Neuron (in vitro differentiated cells): ENCODE measurements around the gene GAS7.

Experiments used
- H2AFZ ChIP-seq: one replicate; pipeline ENCODE4 v1.6.1; 2013; ENCODE audit warnings: low read depth, mild to moderate bottlenecking, inconsistent platforms, low read length, moderate library complexity
- H3K27me3 ChIP-seq: one replicate; pipeline ENCODE4 v1.6.1; 2013; ENCODE audit warnings: low read length; ENCODE audit not compliant: insufficient read depth
- H3K36me3 ChIP-seq: one replicate; pipeline ENCODE4 v1.6.1; 2013; ENCODE audit warnings: low read length; ENCODE audit not compliant: insufficient read depth
- H3K4me1 ChIP-seq: one replicate; pipeline ENCODE4 v1.6.1; 2013; ENCODE audit warnings: low read length; ENCODE audit not compliant: insufficient read depth
- H3K4me3 ChIP-seq: 2 replicates; pipeline ENCODE4 v1.5.1; 2013; ENCODE audit warnings: mild to moderate bottlenecking, low read length, moderate library complexity
- H3K9me3 ChIP-seq: one replicate; pipeline ENCODE4 v1.6.1; 2013; ENCODE audit warnings: low read length

Gene GAS7

GRCh38 chr17:9900044-9900594 lies 298.3 kb downstream of the GAS7 start:
- H3K36me3 ChIP-seq: no peaks in the 10 kb centered on the region
- no peaks in the 10 kb centered on the region for H3K27me3 ChIP-seq
- no peaks in the 10 kb centered on the region for H3K9me3 ChIP-seq
- H2AFZ ChIP-seq: no peak overlapping the region
- H3K4me3 ChIP-seq: no peak overlapping the region
- peaks cover 8% of the 10 kb centered on the region for H3K4me1 ChIP-seq

DNA sequence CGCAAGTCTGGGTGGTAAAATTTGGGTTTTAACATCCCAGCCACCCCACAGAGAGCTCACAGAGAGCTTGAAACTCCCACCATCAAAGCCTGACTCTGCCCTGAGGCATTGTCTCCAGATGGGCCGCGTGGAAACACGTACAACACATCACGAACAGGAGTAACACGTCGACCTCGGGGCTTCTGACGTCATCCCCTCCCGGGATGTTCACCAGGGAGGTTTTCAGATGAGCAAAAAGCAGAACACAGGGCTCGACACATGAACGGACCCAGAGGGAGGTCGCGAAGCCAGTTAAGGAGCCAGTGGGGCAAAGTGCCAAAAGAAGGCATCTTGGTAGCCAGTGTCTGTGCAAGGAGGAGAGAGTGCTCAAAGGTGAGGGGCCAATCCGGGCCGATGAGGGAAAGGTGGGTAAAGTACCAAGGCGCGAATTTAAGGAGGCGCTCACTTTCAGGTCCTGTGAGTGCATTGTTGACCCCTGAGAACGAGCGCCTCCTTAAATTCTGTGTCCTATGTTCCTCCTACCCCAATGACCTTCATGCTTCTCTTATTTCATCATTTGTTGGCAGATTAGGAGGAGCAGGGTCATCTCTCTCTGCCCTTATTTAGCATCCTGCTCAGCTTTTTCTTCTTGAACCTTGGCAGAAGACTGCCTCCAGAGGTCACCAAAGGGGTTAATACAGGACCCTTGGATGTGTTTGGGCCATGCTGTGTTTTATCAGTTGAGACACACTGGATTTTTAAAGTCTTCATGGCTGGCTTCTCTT lies 298.9 kb downstream of the GAS7 start:
- Histone ChIP-seq H3K27me3 (no peaks in the 10 kb centered on the region), H3K4me1 (peaks cover 8% of the 10 kb centered on the region)

GRCh38 chr17:9898812-9899211 lies 299.6 kb downstream of the GAS7 start:
- Histone ChIP-seq H3K4me1 (peaks cover 8% of the 10 kb centered on the region), H3K4me3 (no peak overlapping the region), H2AFZ (no peak overlapping the region), H3K36me3 (no peaks in the 10 kb centered on the region), H3K9me3 (no peaks in the 10 kb centered on the region), H3K27me3 (no peaks in the 10 kb centered on the region)

More for the DNA sequence above, 298.9 kb downstream of the GAS7 start:
- Histone ChIP-seq H3K4me3 (no peak overlapping the region), H3K9me3 (no peaks in the 10 kb centered on the region), H2AFZ (no peak overlapping the region), H3K36me3 (no peaks in the 10 kb centered on the region)

GRCh38 chr17:9897372-9897968 lies 300.9 kb downstream of the GAS7 start:
- no peaks in the 10 kb centered on the region for H3K27me3 ChIP-seq
- H3K9me3 ChIP-seq: no peaks in the 10 kb centered on the region
- H2AFZ ChIP-seq: no peak overlapping the region
- H3K36me3 ChIP-seq: no peaks in the 10 kb centered on the region
- no peak overlapping the region for H3K4me3 ChIP-seq
- H3K4me1 ChIP-seq: peaks cover 8% of the 10 kb centered on the region

- Histone ChIP-seq H3K4me1 (peaks cover 8% of the 10 kb centered on the region), H3K27me3 (no peaks in the 10 kb centered on the region), H2AFZ (no peak overlapping the region), H3K9me3 (no peaks in the 10 kb centered on the region), H3K36me3 (no peaks in the 10 kb centered on the region), H3K4me3 (no peak overlapping the region)
Observed at GRCh38 chr17:9895923-9896322, 302.5 kb downstream of the GAS7 start.

GRCh38 chr17:9894231-9894630 lies 304.2 kb downstream of the GAS7 start:
- Histone ChIP-seq H3K4me1 (peaks cover 8% of the 10 kb centered on the region), H3K36me3 (no peaks in the 10 kb centered on the region), H3K9me3 (no peaks in the 10 kb centered on the region), H3K4me3 (no peak overlapping the region), H3K27me3 (no peaks in the 10 kb centered on the region), H2AFZ (no peak overlapping the region)

GRCh38 chr17:9893411-9894012 lies 304.9 kb downstream of the GAS7 start:
- no peaks in the 10 kb centered on the region for H3K9me3 ChIP-seq
- no peak overlapping the region for H3K4me3 ChIP-seq
- peaks cover 8% of the 10 kb centered on the region for H3K4me1 ChIP-seq
- no peaks in the 10 kb centered on the region for H3K27me3 ChIP-seq
- no peaks in the 10 kb centered on the region for H3K36me3 ChIP-seq
- no peak overlapping the region for H2AFZ ChIP-seq

- Histone ChIP-seq H3K9me3 (no peaks in the 10 kb centered on the region), H3K27me3 (no peaks in the 10 kb centered on the region), H2AFZ (no peak overlapping the region), H3K36me3 (no peaks in the 10 kb centered on the region), H3K4me3 (no peak overlapping the region), H3K4me1 (no peaks in the 10 kb centered on the region)
Observed at GRCh38 chr17:9890124-9890523, 308.3 kb downstream of the GAS7 start.

GRCh38 chr17:9887508-9887907 lies 310.9 kb downstream of the GAS7 start:
- H3K9me3 ChIP-seq: no peaks in the 10 kb centered on the region
- no peaks in the 10 kb centered on the region for H3K4me1 ChIP-seq
- no peak overlapping the region for H3K4me3 ChIP-seq
- H3K36me3 ChIP-seq: no peaks in the 10 kb centered on the region
- no peak overlapping the region for H2AFZ ChIP-seq
- no peaks in the 10 kb centered on the region for H3K27me3 ChIP-seq

GRCh38 chr17:9886141-9886930 lies 312.1 kb downstream of the GAS7 start:
- no peak overlapping the region for H2AFZ ChIP-seq
- H3K4me1 ChIP-seq: no peaks in the 10 kb centered on the region
- no peak overlapping the region for H3K4me3 ChIP-seq
- no peaks in the 10 kb centered on the region for H3K27me3 ChIP-seq
- no peaks in the 10 kb centered on the region for H3K9me3 ChIP-seq
- no peaks in the 10 kb centered on the region for H3K36me3 ChIP-seq

DNA sequence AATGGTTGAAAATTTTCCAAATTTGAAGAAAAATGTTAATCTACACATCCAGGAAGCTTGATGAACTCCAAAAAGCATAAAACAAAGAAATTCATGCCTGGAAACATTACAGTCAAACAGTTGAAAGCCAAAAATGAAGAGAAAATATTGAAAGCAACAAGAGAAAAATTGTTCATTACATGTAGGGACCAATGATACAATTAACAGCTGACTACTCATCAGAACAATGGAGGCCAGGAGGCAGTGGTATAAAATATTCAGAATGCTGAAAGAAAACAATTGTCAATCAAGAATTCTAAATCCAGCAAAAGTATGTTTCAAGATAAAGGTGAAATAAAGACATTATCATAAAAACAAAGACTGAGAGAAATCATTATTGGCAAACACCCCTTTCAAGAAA lies 315.0 kb downstream of the GAS7 start:
- no peaks in the 10 kb centered on the region for H3K36me3 ChIP-seq
- H2AFZ ChIP-seq: no peak overlapping the region
- H3K27me3 ChIP-seq: no peaks in the 10 kb centered on the region
- no peaks in the 10 kb centered on the region for H3K4me1 ChIP-seq
- no peak overlapping the region for H3K4me3 ChIP-seq
- H3K9me3 ChIP-seq: no peaks in the 10 kb centered on the region

DNA sequence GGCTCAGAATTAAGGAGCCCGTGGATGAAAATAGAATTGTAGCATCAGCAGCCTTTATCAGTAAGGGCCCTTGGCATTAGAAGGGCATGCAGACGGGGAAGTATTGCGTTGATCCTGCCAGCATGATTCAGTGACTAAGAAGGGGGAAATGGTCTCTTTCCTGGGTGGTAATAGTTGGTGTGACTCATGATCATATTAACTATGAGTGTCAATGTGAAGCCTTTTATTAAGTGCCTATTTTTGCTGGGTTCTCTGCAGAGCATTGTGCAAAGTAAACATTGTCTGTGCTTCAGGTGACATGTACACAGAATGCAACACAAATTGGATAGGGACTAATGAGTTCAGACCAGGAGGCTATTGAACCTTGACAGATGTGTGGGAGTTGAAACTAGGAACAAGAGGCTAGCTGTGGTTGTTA lies 317.8 kb downstream of the GAS7 start:
- no peaks in the 10 kb centered on the region for H3K9me3 ChIP-seq
- H3K4me3 ChIP-seq: no peak overlapping the region
- H3K27me3 ChIP-seq: no peaks in the 10 kb centered on the region
- no peaks in the 10 kb centered on the region for H3K36me3 ChIP-seq
- no peak overlapping the region for H2AFZ ChIP-seq
- H3K4me1 ChIP-seq: no peaks in the 10 kb centered on the region
